Tibial artery (tissue), 4 donors: Measurements from ENCODE around the gene BRAT1.
A peak's percentile ranks its signal among the peaks of the same experiment; 100 is the strongest.
"Not testable (repeated sequence)": the region's sequence is repeated elsewhere in the genome, so short reads cannot be mapped to it uniquely, and the experiment has no call there.

Source experiments
- DNase-seq, 2 donors: peaks; one replicate each; pipeline ENCODE4 v3.0.0-alpha.2; 2019
- H3K27ac ChIP-seq, 2 donors: fragments of 200-600 bp; sonication (generic) in 1 of 2; 1 replicate in 1 of 2; 2 replicates in 1 of 2; pipeline ENCODE4 v1.5.1; 2018 to 2019; ENCODE audit warnings: mild to moderate bottlenecking in 1 of 2
- H3K27me3 ChIP-seq, 2 donors: fragments of 200-600 bp; sonication (generic) in 1 of 2; one replicate each; pipeline versions ENCODE4 v1.5.1 to v1.6.0; 2016 to 2019
- H3K36me3 ChIP-seq, 3 donors: fragments of 200-600 bp; sonication (generic) in 2 of 3; one replicate each; pipeline ENCODE4 v1.5.1; 2016 to 2019; ENCODE audit warnings: mild to moderate bottlenecking in 2 of 3
- H3K4me1 ChIP-seq, 4 donors: fragments of 200-600 bp; sonication (generic) in 2 of 4; 1 replicate in 3 of 4; 2 replicates in 1 of 4; pipeline ENCODE4 v1.5.1; 2016 to 2019
- H3K4me3 ChIP-seq, 2 donors: fragments of 200-600 bp; sonication (generic) in 1 of 2; 1 replicate in 1 of 2; 2 replicates in 1 of 2; pipeline ENCODE4 v1.5.1; 2018 to 2019; ENCODE audit warnings: mild to moderate bottlenecking in 2 of 2
- H3K9me3 ChIP-seq, 3 donors: fragments of 200-600 bp; sonication (generic) in 1 of 3; one replicate each; pipeline ENCODE4 v1.5.1; 2016 to 2019
- CTCF ChIP-seq, 2 experiments: fragments of 200-600 bp in 1 of 2; fragments of 450-650 bp in 1 of 2; IDR thresholded peaks; one replicate each; pipeline ENCODE4 v1.5.1; 2017 to 2019; ENCODE audit warnings: antibody characterized with exemption in 2 of 2, mild to moderate bottlenecking in 1 of 2, moderate library complexity in 1 of 2
- intact Hi-C: fragments of 100-400 bp; cut with DNase I; formaldehyde crosslinking; loops from one replicate; pipeline ENCODE4 v1.15.0; 2023; ENCODE audit warnings: low total_unique reads

Gene BRAT1

GRCh38 chr7:2530994-2531795 lies 24.1 kb downstream of the BRAT1 start:
- DNase-seq, result not testable (repeated sequence)
- H3K27me3 ChIP-seq, result peaks cover 0 to 46% of the 10 kb centered on the region in 2 donors

GRCh38 chr7:2530071-2530987 lies 25.0 kb downstream of the BRAT1 start:
- Histone ChIP-seq H3K27ac (no peak overlapping the region), H3K27me3 (peaks cover 0 to 55% of the 10 kb centered on the region in 2 donors), H3K4me3 (no peak overlapping the region), H3K9me3 (no peaks in the 10 kb centered on the region), H3K36me3 (peaks cover 0 to 7% (median 7%) of the 10 kb centered on the region in 3 donors), H3K4me1 (peaks cover 0 to 39% (median 17%) of the 10 kb centered on the region in 4 donors)
- TF ChIP-seq CTCF (IDR thresholded peaks at IDR 0.05), result no peak
- DNase-seq, result no peak
- intact Hi-C loops, result no loop called here

More at GRCh38 chr7:2530994-2531795, 24.1 kb downstream of the BRAT1 start:
- H3K4me3 ChIP-seq, intact Hi-C loops, H3K9me3 ChIP-seq, H3K27ac ChIP-seq, H3K36me3 ChIP-seq: not testable (repeated sequence)
- H3K4me1 ChIP-seq, result peaks cover 0 to 38% (median 17%) of the 10 kb centered on the region in 4 donors

- H3K36me3 ChIP-seq, result peaks cover 0 to 7% (median 7%) of the 10 kb centered on the region in 3 donors
- no peak for TF ChIP-seq CTCF (IDR thresholded peaks at IDR 0.05)
- no peak overlapping the region for H3K27ac ChIP-seq
- no peaks in the 10 kb centered on the region for H3K9me3 ChIP-seq
- H3K4me1 ChIP-seq, result peaks cover 0 to 48% (median 17%) of the 10 kb centered on the region in 4 donors
- DNase-seq, result peak; percentile 81 to 88
- intact Hi-C loops, result no loop called here
- H3K4me3 ChIP-seq, result no peak overlapping the region
- H3K27me3 ChIP-seq, result peaks cover 0 to 64% of the 10 kb centered on the region in 2 donors
Measured at GRCh38 chr7:2529161-2530070, 25.9 kb downstream of the BRAT1 start.

- DNase-seq, result no peak
- peaks cover 0 to 57% (median 22%) of the 10 kb centered on the region in 4 donors for H3K4me1 ChIP-seq
- no peaks in the 10 kb centered on the region for H3K9me3 ChIP-seq
- intact Hi-C loops, result no loop called here
- H3K27ac ChIP-seq, result no peak overlapping the region
- peaks cover 0 to 7% (median 7%) of the 10 kb centered on the region in 3 donors for H3K36me3 ChIP-seq
- H3K27me3 ChIP-seq, result peaks cover 0 to 72% of the 10 kb centered on the region in 2 donors
- no peak for TF ChIP-seq CTCF (IDR thresholded peaks at IDR 0.05)
- H3K4me3 ChIP-seq, result no peak overlapping the region
Measured at GRCh38 chr7:2528481-2529095, 26.7 kb downstream of the BRAT1 start.

GRCh38 chr7:2527505-2528467 lies 27.5 kb downstream of the BRAT1 start:
- Histone ChIP-seq H3K4me3 (no peak overlapping the region), H3K9me3 (no peaks in the 10 kb centered on the region), H3K27ac (no peak overlapping the region), H3K27me3 (peaks cover 0 to 80% of the 10 kb centered on the region in 2 donors), H3K36me3 (peaks cover 0 to 7% (median 7%) of the 10 kb centered on the region in 3 donors), H3K4me1 (peaks cover 0 to 65% (median 26%) of the 10 kb centered on the region in 4 donors)
- intact Hi-C loops, result no loop called here
- no peak for TF ChIP-seq CTCF (IDR thresholded peaks at IDR 0.05)
- no peak for DNase-seq
